K562 (cell line): ENCODE data around the gene KPTN. TPM values are rescaled to one million over a fixed set of nuclear protein-coding genes. Genes with fewer than 3 reads are reported as not detected.

Experiments used
- BRD9 ChIP-seq: fragments of 450-650 bp; IDR thresholded peaks from 2 replicates; pipeline ENCODE4 v1.6.1; 2018; ENCODE audit warnings: low read depth; ENCODE audit not compliant: partially characterized antibody
- CBFA2T3 ChIP-seq: fragments of 450-650 bp; IDR thresholded peaks from 2 replicates; pipeline ENCODE4 v1.6.1; 2017
- ERF ChIP-seq: fragments of 450-650 bp; formaldehyde crosslinking; IDR thresholded peaks from 2 replicates; pipeline ENCODE4 v1.4.0; 2020; ENCODE audit warnings: mild to moderate bottlenecking, mixed read lengths
- HDAC6 ChIP-seq: IDR thresholded peaks from 2 replicates; pipeline ENCODE4 v1.6.1; 2012; ENCODE audit warnings: low read depth, mild to moderate bottlenecking, control low read depth, inconsistent platforms, low read length, moderate library complexity
- HEY1 ChIP-seq: fragments of 250-450 bp; sonication (Bioruptor Pico); IDR thresholded peaks from 2 replicates; pipeline ENCODE4 v1.5.0; 2020; ENCODE audit warnings: mild to moderate bottlenecking, moderate library complexity, borderline replicate concordance
- HLTF ChIP-seq: fragments of 450-650 bp; IDR thresholded peaks from 2 replicates; pipeline ENCODE4 v1.6.1; 2016
- KLF13 ChIP-seq: fragments of 450-650 bp; IDR thresholded peaks from 2 replicates; pipeline ENCODE4 v1.6.1; 2016; ENCODE audit warnings: missing genetic modification characterization, low read depth, mild to moderate bottlenecking, missing compliant biosample characterization, moderate library complexity, borderline replicate concordance
- LARP7 ChIP-seq: fragments of 450-650 bp; IDR thresholded peaks from 2 replicates; pipeline ENCODE4 v1.6.1; 2016
- MCM5 ChIP-seq: fragments of 450-650 bp; IDR thresholded peaks from 2 replicates; pipeline ENCODE4 v1.6.1; 2016; ENCODE audit warnings: low read depth
- MXI1 ChIP-seq: IDR thresholded peaks from 2 replicates; pipeline ENCODE4 v1.6.1; 2011; ENCODE audit warnings: low read depth, mild to moderate bottlenecking, improper control_type of control experiment, low read length
- NELFE ChIP-seq: IDR thresholded peaks from 2 replicates; pipeline ENCODE4 v1.6.1; 2011; ENCODE audit warnings: mild to moderate bottlenecking; ENCODE audit not compliant: insufficient read depth, insufficient read length
- PCBP1 ChIP-seq: fragments of 200-400 bp; formaldehyde crosslinking; IDR thresholded peaks from 2 replicates; pipeline ENCODE4 v1.6.1; 2018; ENCODE audit warnings: mild to moderate bottlenecking, low read depth, low read length; ENCODE audit not compliant: poor library complexity, severe bottlenecking
- PTRF ChIP-seq: fragments of 450-650 bp; IDR thresholded peaks from 2 replicates; pipeline ENCODE4 v1.6.1; 2016; ENCODE audit warnings: mild to moderate bottlenecking, missing genetic modification characterization, missing compliant biosample characterization
- SMAD1 ChIP-seq: fragments of 150-350 bp; IDR thresholded peaks from 2 replicates; pipeline ENCODE4 v1.6.1; 2014; ENCODE audit warnings: low read length, low read depth; ENCODE audit not compliant: partially characterized antibody
- U2AF1 ChIP-seq: fragments of 200-400 bp; formaldehyde crosslinking; optimal IDR thresholded peaks from 2 replicates; pipeline ENCODE3; 2017; ENCODE audit warnings: mild to moderate bottlenecking, low read depth, low read length, moderate library complexity
- ZBTB34 ChIP-seq: fragments of 250-450 bp; sonication (Bioruptor Pico); IDR thresholded peaks from 2 replicates; pipeline ENCODE4 v1.8.0; 2021; ENCODE audit warnings: mild to moderate bottlenecking, moderate library complexity
- ZBTB8A ChIP-seq: fragments of 450-650 bp; IDR thresholded peaks from 2 replicates; pipeline ENCODE4 v1.6.1; 2018; ENCODE audit warnings: mild to moderate bottlenecking, moderate library complexity; ENCODE audit not compliant: partially characterized antibody
- ZFP36 ChIP-seq: fragments of 150-350 bp; IDR thresholded peaks from 2 replicates; pipeline ENCODE4 v1.6.1; 2018; ENCODE audit warnings: low read length, low read depth; ENCODE audit not compliant: partially characterized antibody
- ZNF124 ChIP-seq: sonication (generic); formaldehyde crosslinking; IDR thresholded peaks from 2 replicates; pipeline ENCODE4 v1.8.1; 2022; ENCODE audit warnings: missing genetic modification reagents
- ZNF316 ChIP-seq: fragments of 450-650 bp; IDR thresholded peaks from 2 replicates; pipeline ENCODE4 v1.6.1; 2016
- ZNF354B ChIP-seq: fragments of 250-450 bp; sonication (Bioruptor Pico); IDR thresholded peaks from 2 replicates; pipeline ENCODE4 v1.4.0; 2020
- ZNF561 ChIP-seq: fragments of 450-650 bp; formaldehyde crosslinking; conservative IDR thresholded peaks from 2 replicates; pipeline ENCODE4 v1.4.0; 2020; ENCODE audit warnings: mild to moderate bottlenecking, moderate library complexity
- ZNF740 ChIP-seq, 3 experiments: fragments of 200-800 bp in 1 of 3; sonication (Bioruptor generic) in 1 of 3; sonication (generic) in 1 of 3; formaldehyde crosslinking in 1 of 3; IDR thresholded peaks; 2 replicates each; pipeline versions ENCODE4 v1.6.1 to v1.8.0; 2016 to 2022; ENCODE audit warnings: mild to moderate bottlenecking in 2 of 3, missing compliant biosample characterization in 2 of 3, missing genetic modification characterization in 2 of 3, missing genetic modification reagents in 1 of 3
- polyA plus RNA-seq, 8 experiments: library from polyadenylated mRNA; depleted of rRNA in 4 of 8; stranded (reverse) in 5 of 8; unstranded in 3 of 8; fragments of >200 nt; fragmentation: Nextera tagmentation in 2 of 8; fragmentation: Illumina TruSeq in 1 of 8; extraction: Ambion mirVana in 2 of 8; extraction: Trizol in 1 of 8; gene quantifications; 2 replicates each; pipeline versions ENCODE4 v1.2.1 to v1.2.3, GENCODE V29; 2011 to 2014; ENCODE audit warnings: inconsistent platforms in 1 of 8, missing spikeins in 1 of 8
- total RNA-seq, 7 experiments: library from RNA; depleted of rRNA in 6 of 7; stranded (reverse); fragments of >200 nt in 6 of 7; fragmentation: Illumina TruSeq in 2 of 7; extraction: Trizol in 2 of 7; gene quantifications; 2 replicates each; pipeline versions ENCODE4 v1.2.1 to v1.2.3, GENCODE V29; 2011 to 2021; ENCODE audit warnings: low replicate concordance in 1 of 7

The KPTN gene
- total and polyA plus RNA-seq, 9 of the 15 experiments (the other 6 are each of a cell fraction or from before 2014, with no cell fraction given) = 0.56 to 18.2 (median 8.5) TPM

GRCh38 chr19:47447470-47448359 is 36.3 kb downstream of the KPTN start (continued):
- TF ChIP-seq KLF13 (tag) (peak; percentile 10; the same call in 1 of the 2 replicates), ZNF316 (no peak), PTRF (tag) (no peak), HDAC6 (peak; percentile 75; the same call in 1 of the 2 replicates), SMAD1 (no peak), CBFA2T3 (0 out of 2 replicates have a peak, but pooled peaks have one; percentile 3), PCBP1 (peak; percentile 19), ZNF124 (CRISPR knock-in tag) (peak; percentile 83; the same call in 1 of the 2 replicates), ZNF740 (CRISPR knock-in tag; IDR thresholded peaks at IDR 0.05) (peak; percentile 71; the same call in 1 of the 2 replicates), ZNF740 (tag; IDR thresholded peaks at IDR 0.05) (no peak), HLTF (no peak; the same call in 1 of the 2 replicates), NELFE (no peak), ZNF354B (CRISPR knock-in tag) (no peak), U2AF1 (peak; percentile 80), BRD9 (no peak), MCM5 (no peak), ZFP36 (peak; percentile 3), ZBTB8A (no peak), LARP7 (no peak), ZNF561 (CRISPR knock-in tag) (no peak), MXI1 (peak; percentile 49; the same call in 1 of the 2 replicates), HEY1 (CRISPR knock-in tag) (no peak), ERF (CRISPR knock-in tag) (0 out of 2 replicates have a peak, but pooled peaks have one; percentile 69), ZBTB34 (CRISPR knock-in tag) (no peak)
